WTC11 (cell line): ENCODE results near the gene TTLL4. TPM values are rescaled to one million over a fixed set of nuclear protein-coding genes. Genes with fewer than 3 reads are reported as not detected.

Source experiments
- ATAC-seq: fragments of 200-7000 bp; cut with Tn5 transposase; 2 replicates; pipeline ENCODE4 v1.10.0; 2021; ENCODE audit warnings: mild to moderate bottlenecking, moderate library complexity
- CTCF ChIA-PET: fragments of 300-600 bp; sonication (Branson Sonifier 250); formaldehyde crosslinking; loops from one replicate; lab custom pipeline; 2021; ENCODE audit warnings: antibody characterized with exemption; lab: Charles Lee
- POLR2A ChIA-PET: fragments of 350-600 bp; sonication (Branson Sonifier 250); formaldehyde crosslinking; loops from one replicate; lab custom pipeline; 2021; ENCODE audit warnings: antibody characterized with exemption; lab: Charles Lee
- DNase-seq: peaks from one replicate; pipeline ENCODE4 v3.0.0; 2021; ENCODE audit warnings: low spot score
- H3K27ac Mint-ChIP-seq: 2 replicates; pipeline ENCODE4 v1.8.0; 2021; ENCODE audit warnings: mixed read lengths
- H3K27me3 Mint-ChIP-seq: 2 replicates; pipeline ENCODE4 v1.8.0; 2021; ENCODE audit warnings: low read depth, mild to moderate bottlenecking, moderate library complexity, mixed read lengths
- H3K36me3 Mint-ChIP-seq: 2 replicates; pipeline ENCODE4 v1.8.0; 2021; ENCODE audit warnings: mixed read lengths
- H3K4me1 Mint-ChIP-seq: 2 replicates; pipeline ENCODE4 v1.8.0; 2022; ENCODE audit warnings: mixed read lengths
- H3K4me3 Mint-ChIP-seq: 2 replicates; pipeline ENCODE4 v1.8.0; 2021; ENCODE audit warnings: mild to moderate bottlenecking, moderate library complexity, mixed read lengths
- H3K9me3 Mint-ChIP-seq: 2 replicates; pipeline ENCODE4 v1.8.0; 2021; ENCODE audit warnings: mixed read lengths
- ERG ChIP-seq: fragments of 250-450 bp; sonication (Bioruptor Pico); IDR thresholded peaks from 2 replicates; pipeline ENCODE4 v1.8.0; 2021; ENCODE audit warnings: mild to moderate bottlenecking
- FOXJ3 ChIP-seq: sonication (generic); formaldehyde crosslinking; IDR thresholded peaks from 2 replicates; pipeline ENCODE4 v1.9.0; 2021; ENCODE audit warnings: missing genetic modification reagents, mild to moderate bottlenecking, borderline replicate concordance
- FOXK1 ChIP-seq: sonication (generic); formaldehyde crosslinking; IDR thresholded peaks from 2 replicates; pipeline ENCODE4 v1.8.0; 2022; ENCODE audit warnings: mild to moderate bottlenecking, moderate library complexity, missing genetic modification reagents
- FOXP1 ChIP-seq: sonication (generic); formaldehyde crosslinking; IDR thresholded peaks from 2 replicates; pipeline ENCODE4 v1.8.0; 2022; ENCODE audit warnings: missing genetic modification reagents, mild to moderate bottlenecking, moderate library complexity, borderline replicate concordance
- HMGA2 ChIP-seq: fragments of 250-450 bp; sonication (Bioruptor Pico); IDR thresholded peaks from 2 replicates; pipeline ENCODE4 v1.4.0; 2021; ENCODE audit warnings: mild to moderate bottlenecking, moderate library complexity
- NFATC4 ChIP-seq: fragments of 250-450 bp; sonication (Bioruptor Pico); IDR thresholded peaks from 2 replicates; pipeline ENCODE4 v1.9.0; 2021; ENCODE audit warnings: mild to moderate bottlenecking
- RORB ChIP-seq: fragments of 250-450 bp; sonication (Bioruptor Pico); IDR thresholded peaks from 2 replicates; pipeline ENCODE4 v1.9.0; 2021; ENCODE audit warnings: mild to moderate bottlenecking
- SP1 ChIP-seq: sonication (generic); formaldehyde crosslinking; conservative IDR thresholded peaks from 2 replicates; pipeline ENCODE4 v1.8.1; 2022; ENCODE audit warnings: missing genetic modification reagents
- TEAD1 ChIP-seq: sonication (generic); formaldehyde crosslinking; IDR thresholded peaks from 2 replicates; pipeline ENCODE4 v1.8.0; 2022; ENCODE audit warnings: mild to moderate bottlenecking, missing genetic modification reagents
- ZNF232 ChIP-seq: sonication (generic); formaldehyde crosslinking; IDR thresholded peaks from 2 replicates; pipeline ENCODE4 v1.8.0; 2022; ENCODE audit warnings: mild to moderate bottlenecking, missing genetic modification reagents
- ZNF423 ChIP-seq: fragments of 250-450 bp; sonication (Bioruptor Pico); IDR thresholded peaks from 2 replicates; pipeline ENCODE4 v2.1.2; 2022; ENCODE audit warnings: mild to moderate bottlenecking, moderate library complexity
- ZNF532 ChIP-seq: fragments of 250-450 bp; sonication (Bioruptor Pico); IDR thresholded peaks from 2 replicates; pipeline ENCODE4 v1.9.0; 2021; ENCODE audit warnings: mild to moderate bottlenecking, borderline replicate concordance
- total RNA-seq: library from RNA; stranded (reverse); gene quantifications from 3 replicates; pipeline ENCODE4 v1.2.3, GENCODE V29; 2021
- TF ChIP-seq, protein P1 (sequence below): sonication (generic); formaldehyde crosslinking; IDR thresholded peaks from 2 replicates; pipeline ENCODE4 v1.8.1; 2022; ENCODE audit warnings: low read depth, mild to moderate bottlenecking, moderate library complexity, missing genetic modification reagents, borderline replicate concordance
- TF ChIP-seq, protein P2 (sequence below): fragments of 250-450 bp; sonication (Bioruptor Pico); IDR thresholded peaks from 2 replicates; pipeline ENCODE4 v1.9.0; 2021; ENCODE audit warnings: moderate library complexity, mild to moderate bottlenecking, inconsistent platforms, borderline replicate concordance
- TF ChIP-seq, protein P3 (sequence below): fragments of 250-450 bp; sonication (Bioruptor Pico); IDR thresholded peaks from 2 replicates; pipeline ENCODE4 v2.1.2; 2022; ENCODE audit warnings: mild to moderate bottlenecking, moderate library complexity
- TF ChIP-seq, protein P4 (sequence below): sonication (generic); formaldehyde crosslinking; IDR thresholded peaks from 2 replicates; pipeline ENCODE4 v1.8.1; 2023; ENCODE audit warnings: mild to moderate bottlenecking, missing genetic modification reagents, borderline replicate concordance

Gene TTLL4
- total RNA-seq, 1 experiment from 2014 or later = 87.4 TPM

DNA sequence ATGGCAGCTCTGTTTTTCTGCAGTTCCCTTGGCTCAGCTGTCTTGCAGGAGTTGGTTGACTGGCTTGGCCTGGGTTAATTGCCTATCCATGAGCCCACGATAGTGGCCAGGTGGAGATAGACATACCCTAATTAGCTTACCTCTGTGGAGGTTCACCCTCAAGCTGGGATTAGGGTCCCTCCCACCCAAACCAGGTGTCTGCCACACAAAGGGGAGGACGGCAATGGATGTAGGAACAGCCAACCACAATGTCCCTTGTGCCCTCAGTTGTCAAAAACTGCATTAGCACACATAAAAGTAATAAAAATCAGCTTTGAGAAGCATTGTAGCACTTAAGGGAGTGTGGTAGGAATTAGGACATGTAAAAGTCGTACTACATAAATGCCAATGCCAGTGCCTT, 75.5 kb downstream of the TTLL4 start:
- no peak overlapping the region for H3K27ac Mint-ChIP-seq
- no peak overlapping the region for H3K4me3 Mint-ChIP-seq
- H3K36me3 Mint-ChIP-seq = no peaks in the 10 kb centered on the region
- no peak for DNase-seq
- H3K4me1 Mint-ChIP-seq = peaks cover 13% of the 10 kb centered on the region
- no peaks in the 10 kb centered on the region for H3K9me3 Mint-ChIP-seq
- TF ChIP-seq FOXP1 (CRISPR knock-in tag) (no peak), HMGA2 (CRISPR knock-in tag) (no peak), FOXK1 (CRISPR knock-in tag) (no peak), SP1 (CRISPR knock-in tag) (no peak), RORB (CRISPR knock-in tag) (no peak), ERG (CRISPR knock-in tag) (no peak), ZNF423 (CRISPR knock-in tag) (no peak), TEAD1 (CRISPR knock-in tag) (no peak), ZNF532 (CRISPR knock-in tag) (no peak), ZNF232 (CRISPR knock-in tag) (no peak), FOXJ3 (CRISPR knock-in tag) (no peak), NFATC4 (CRISPR knock-in tag) (no peak)
- TF ChIP-seq, protein P1, sequence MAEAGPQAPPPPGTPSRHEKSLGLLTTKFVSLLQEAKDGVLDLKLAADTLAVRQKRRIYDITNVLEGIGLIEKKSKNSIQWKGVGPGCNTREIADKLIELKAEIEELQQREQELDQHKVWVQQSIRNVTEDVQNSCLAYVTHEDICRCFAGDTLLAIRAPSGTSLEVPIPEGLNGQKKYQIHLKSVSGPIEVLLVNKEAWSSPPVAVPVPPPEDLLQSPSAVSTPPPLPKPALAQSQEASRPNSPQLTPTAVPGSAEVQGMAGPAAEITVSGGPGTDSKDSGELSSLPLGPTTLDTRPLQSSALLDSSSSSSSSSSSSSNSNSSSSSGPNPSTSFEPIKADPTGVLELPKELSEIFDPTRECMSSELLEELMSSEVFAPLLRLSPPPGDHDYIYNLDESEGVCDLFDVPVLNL (CRISPR knock-in tag) = no peak
- TF ChIP-seq, protein P2, sequence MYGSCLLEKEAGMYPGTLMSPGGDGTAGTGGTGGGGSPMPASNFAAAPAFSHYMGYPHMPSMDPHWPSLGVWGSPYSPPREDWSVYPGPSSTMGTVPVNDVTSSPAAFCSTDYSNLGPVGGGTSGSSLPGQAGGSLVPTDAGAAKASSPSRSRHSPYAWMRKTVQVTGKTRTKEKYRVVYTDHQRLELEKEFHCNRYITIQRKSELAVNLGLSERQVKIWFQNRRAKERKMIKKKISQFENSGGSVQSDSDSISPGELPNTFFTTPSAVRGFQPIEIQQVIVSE (CRISPR knock-in tag) = no peak
- TF ChIP-seq, protein P3, sequence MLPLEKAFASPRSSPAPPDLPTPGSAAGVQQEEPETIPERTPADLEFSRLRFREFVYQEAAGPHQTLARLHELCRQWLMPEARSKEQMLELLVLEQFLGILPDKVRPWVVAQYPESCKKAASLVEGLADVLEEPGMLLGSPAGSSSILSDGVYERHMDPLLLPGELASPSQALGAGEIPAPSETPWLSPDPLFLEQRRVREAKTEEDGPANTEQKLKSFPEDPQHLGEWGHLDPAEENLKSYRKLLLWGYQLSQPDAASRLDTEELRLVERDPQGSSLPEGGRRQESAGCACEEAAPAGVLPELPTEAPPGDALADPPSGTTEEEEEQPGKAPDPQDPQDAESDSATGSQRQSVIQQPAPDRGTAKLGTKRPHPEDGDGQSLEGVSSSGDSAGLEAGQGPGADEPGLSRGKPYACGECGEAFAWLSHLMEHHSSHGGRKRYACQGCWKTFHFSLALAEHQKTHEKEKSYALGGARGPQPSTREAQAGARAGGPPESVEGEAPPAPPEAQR (CRISPR knock-in tag) = no peak
- TF ChIP-seq, protein P4, sequence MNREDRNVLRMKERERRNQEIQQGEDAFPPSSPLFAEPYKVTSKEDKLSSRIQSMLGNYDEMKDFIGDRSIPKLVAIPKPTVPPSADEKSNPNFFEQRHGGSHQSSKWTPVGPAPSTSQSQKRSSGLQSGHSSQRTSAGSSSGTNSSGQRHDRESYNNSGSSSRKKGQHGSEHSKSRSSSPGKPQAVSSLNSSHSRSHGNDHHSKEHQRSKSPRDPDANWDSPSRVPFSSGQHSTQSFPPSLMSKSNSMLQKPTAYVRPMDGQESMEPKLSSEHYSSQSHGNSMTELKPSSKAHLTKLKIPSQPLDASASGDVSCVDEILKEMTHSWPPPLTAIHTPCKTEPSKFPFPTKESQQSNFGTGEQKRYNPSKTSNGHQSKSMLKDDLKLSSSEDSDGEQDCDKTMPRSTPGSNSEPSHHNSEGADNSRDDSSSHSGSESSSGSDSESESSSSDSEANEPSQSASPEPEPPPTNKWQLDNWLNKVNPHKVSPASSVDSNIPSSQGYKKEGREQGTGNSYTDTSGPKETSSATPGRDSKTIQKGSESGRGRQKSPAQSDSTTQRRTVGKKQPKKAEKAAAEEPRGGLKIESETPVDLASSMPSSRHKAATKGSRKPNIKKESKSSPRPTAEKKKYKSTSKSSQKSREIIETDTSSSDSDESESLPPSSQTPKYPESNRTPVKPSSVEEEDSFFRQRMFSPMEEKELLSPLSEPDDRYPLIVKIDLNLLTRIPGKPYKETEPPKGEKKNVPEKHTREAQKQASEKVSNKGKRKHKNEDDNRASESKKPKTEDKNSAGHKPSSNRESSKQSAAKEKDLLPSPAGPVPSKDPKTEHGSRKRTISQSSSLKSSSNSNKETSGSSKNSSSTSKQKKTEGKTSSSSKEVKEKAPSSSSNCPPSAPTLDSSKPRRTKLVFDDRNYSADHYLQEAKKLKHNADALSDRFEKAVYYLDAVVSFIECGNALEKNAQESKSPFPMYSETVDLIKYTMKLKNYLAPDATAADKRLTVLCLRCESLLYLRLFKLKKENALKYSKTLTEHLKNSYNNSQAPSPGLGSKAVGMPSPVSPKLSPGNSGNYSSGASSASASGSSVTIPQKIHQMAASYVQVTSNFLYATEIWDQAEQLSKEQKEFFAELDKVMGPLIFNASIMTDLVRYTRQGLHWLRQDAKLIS (CRISPR knock-in tag) = no peak
- ChIA-PET POLR2A (interaction anchor here (0.5 kb wide), 1 partner anchor 127 kb away, joined by 6 read pairs; the partner anchor contains the start of genes BCS1L and ZNF142), CTCF (no interaction called here)
- no peak for ATAC-seq
- H3K27me3 Mint-ChIP-seq = peaks cover 38% of the 10 kb centered on the region
